Stimulated activated naive CD4-positive, alpha-beta T cell (primary cell): ENCODE data around the gene DSCAML1.
"Not testable (repeated sequence)": the region's sequence is repeated elsewhere in the genome, so short reads cannot be mapped to it uniquely, and the experiment has no call there.

Experiments used
- DNase-seq, 6 experiments: peaks; one replicate each; lab custom pipeline; 2025; lab: John Stamatoyannopoulos, UW

Gene DSCAML1

DNA sequence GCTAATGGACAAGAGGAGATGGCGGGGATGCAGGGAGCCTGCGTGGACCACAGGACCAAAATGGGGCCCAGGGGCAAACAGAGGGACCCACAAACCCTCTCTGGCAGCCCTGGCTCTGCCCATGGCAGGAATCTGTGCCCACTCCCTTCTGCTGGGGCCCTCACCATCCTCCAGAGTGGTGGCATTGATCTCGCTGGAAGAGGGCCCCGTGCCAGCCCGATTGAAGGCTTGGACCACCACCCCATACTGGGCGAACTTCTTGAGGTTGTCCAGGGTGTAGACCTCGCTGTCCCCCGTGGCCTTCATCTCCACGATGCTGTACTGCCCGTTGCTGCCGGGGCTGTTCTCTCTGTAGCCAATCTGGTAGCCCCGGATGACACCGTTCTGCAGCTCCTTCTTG, 332.2 kb downstream of the DSCAML1 start:
- DNase-seq = no peak

DNA sequence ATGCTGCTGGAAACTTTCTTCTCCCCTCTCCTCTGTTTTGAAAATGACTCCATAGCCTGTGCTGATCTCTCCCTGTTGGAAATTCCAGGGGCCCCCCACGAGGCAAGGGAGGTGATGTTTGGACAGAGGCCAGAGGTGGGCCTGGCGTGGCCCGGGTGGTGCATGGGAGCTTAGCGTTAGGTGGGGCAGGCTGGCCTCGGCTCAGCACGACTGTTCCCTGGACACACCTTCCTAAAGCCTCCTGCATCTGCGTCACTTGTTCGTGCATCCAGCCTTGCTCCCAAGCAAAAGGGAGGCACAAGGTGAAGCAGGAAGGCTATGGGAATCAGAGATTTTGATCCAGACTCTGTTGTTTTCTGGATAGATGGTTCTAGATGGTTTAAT, 334.2 kb downstream of the DSCAML1 start:
- DNase-seq = no peak

GRCh38 chr11:117462183-117462863, 334.7 kb downstream of the DSCAML1 start:
- no peak for DNase-seq

GRCh38 chr11:117461396-117462182, 335.4 kb downstream of the DSCAML1 start:
- DNase-seq = no peak

DNA sequence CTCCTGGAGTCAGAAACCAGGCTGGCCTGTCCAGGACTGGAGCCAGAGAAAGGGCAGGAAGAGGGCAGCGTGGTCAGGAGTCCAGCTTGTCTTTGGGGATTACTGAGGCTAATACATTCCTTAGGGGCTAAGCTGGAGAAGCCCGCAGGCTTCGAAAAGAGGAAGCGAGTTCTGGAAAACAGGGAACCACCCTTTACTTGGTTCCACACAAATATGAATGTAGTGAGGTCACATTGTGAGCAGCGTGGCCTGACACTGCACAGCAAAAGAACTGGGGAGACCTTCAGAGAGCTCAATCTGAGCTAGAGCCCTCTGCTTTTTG, 337.1 kb downstream of the DSCAML1 start:
- DNase-seq = no peak

- no peak for DNase-seq
Measured at GRCh38 chr11:117459123-117459978, 337.7 kb downstream of the DSCAML1 start.

GRCh38 chr11:117458275-117459122, 338.5 kb downstream of the DSCAML1 start:
- DNase-seq = no peak

DNA sequence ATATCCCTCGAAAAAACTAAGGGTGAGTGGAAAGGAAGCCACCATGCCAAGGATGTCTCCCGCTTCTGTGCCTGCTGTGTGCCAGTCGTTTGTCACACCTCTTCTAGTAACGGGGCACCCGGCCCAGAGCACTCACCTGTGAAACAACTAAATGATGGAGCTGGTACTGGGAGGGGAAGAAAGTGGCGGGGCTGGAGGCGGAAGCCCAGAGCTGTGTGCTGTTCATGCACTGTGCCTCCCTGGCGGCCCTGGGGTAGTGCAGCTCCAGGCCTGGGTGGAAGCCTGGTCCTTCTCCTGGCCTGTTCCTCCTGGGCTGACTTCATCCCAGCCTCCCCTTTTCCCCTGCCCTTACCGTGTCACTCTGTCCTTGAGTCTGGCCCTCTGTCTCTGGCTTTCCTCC, 339.2 kb downstream of the DSCAML1 start:
- no peak for DNase-seq

- no peak for DNase-seq
Measured at GRCh38 chr11:117457031-117457785, 339.8 kb downstream of the DSCAML1 start.

- DNase-seq = not testable (repeated sequence)
Measured at GRCh38 chr11:117456721-117457029, 340.3 kb downstream of the DSCAML1 start.

GRCh38 chr11:117456027-117456720, 340.8 kb downstream of the DSCAML1 start:
- DNase-seq = no peak

DNA sequence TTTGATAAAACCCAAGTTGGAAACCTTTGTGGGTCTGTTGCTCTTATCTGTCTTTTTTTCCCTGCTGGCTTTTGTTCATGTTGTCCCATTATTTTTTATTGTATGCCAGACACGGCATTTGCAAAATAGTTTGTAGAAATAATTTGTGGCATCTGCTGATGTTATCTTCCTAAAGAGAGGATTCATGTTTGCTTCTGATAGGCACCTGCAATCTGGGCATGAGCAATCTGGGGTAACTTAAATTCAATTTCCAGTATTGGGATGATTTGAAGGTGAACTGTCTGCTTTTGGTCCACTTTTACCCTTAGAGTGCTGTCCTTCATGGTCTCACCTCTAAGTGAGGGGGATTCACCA, 342.5 kb downstream of the DSCAML1 start:
- no peak for DNase-seq

GRCh38 chr11:117453886-117454563, 343.0 kb downstream of the DSCAML1 start:
- no peak for DNase-seq

DNA sequence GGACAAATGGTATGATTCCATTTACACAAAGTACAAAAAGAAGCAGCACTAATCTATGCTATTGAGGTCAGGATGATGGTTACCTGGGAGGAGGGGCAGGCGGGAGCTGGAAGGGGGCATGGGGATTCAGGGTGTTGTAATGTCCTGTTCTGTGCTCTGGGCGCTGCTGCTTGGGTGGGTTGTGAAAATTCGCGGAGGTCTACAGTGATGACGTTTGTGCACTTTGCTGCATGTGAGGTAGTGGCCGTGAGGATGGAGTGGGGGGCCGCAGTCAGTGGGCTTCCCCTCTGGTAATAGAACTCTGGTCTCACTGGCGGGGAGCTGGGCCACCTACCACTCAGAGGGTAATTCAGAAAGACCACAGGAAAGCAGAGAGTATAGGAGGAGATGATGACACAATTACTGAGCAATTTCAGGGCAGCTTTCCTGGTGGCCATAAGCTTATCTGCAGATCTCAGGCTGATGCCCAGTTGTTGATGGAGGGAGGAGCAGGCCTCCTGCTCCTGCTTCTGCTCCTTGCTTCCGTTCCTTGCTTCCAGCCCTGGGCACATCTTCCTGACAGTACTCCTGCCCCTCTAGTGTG, 347.8 kb downstream of the DSCAML1 start:
- no peak for DNase-seq

DNA sequence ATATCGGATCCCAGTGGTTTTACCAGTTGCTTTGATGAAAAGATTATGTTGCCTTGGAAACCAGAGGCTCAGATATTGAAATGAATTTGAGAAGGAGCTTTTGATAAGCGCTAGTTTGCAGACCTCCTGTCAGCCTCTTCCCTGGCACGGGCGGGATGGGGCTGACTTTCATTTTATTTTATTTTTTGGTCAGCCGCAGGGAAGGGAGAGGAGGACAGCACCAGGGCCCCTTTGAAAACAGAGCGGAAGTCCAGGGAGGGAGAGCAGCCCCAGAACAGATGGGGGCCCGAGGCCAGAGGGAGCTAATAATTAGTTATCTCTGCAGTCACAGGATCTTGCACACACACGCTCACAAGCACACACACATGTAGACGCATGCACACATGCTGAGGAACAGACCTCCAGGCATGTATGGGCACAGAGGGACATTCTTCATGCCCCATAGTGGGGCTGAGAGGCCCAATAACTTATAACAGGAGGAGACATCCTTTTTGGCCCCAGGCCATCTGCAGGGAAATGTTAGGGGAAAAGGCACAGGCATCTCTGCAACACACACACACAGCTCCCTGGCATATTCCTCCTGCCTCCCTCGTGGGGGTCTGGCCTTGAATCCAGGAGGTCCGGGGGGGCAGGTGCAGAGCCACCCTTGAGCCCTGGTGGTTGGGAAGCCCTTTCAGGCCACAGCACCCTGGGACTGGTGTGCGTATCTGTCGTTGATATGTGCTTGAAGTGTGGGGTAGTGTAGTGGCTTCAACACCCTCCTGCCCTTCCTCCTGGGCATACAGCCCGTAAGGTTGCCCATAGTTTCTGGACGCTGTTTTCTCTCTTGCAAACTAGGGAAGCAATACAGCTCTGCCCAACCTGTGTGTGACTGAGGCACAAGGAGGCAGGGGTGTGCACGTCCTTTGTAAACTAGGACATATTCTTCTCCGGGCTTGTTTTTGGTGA, 352.0 kb downstream of the DSCAML1 start:
- DNase-seq = no peak

- DNase-seq = no peak
Measured at GRCh38 chr11:117444256-117444655, 352.8 kb downstream of the DSCAML1 start.

- DNase-seq = no peak
Measured at GRCh38 chr11:117443266-117444186, 353.5 kb downstream of the DSCAML1 start.

- DNase-seq = no peak
Measured at GRCh38 chr11:117442869-117443239, 354.2 kb downstream of the DSCAML1 start.
